ENCODE measurements around the gene GPR31.

GPR31 gene

DNA sequence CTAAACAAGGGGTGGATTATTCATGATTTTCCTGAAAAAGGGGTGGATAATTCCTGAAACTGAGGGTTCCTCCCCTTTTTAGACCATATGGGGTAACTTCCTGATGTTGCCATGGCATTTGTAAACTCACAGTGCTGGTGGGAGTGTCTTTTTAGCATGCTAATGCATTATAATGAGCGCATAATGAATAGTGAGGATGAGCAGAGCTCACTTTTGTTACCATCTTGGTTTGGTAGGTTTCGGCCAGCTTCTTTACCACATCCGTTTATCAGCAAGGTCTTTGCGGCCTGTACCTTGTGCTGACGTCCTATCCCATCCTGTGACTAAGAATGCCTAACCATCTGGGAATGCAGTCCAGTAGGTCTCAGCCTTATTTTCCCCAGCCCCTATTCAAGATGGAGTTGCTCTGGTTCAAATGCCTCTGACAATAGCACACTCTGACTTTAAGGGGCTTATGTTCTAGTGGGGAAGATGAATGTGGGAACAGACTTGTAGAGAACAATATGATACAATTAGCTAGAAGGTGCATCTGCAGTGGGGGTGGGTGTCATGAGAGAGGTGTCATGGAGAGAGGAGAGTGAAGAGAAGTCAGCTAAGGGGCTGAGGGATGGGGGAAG lies 4.2 kb upstream of the GPR31 start:
- TF ChIP-seq, protein P1, sequence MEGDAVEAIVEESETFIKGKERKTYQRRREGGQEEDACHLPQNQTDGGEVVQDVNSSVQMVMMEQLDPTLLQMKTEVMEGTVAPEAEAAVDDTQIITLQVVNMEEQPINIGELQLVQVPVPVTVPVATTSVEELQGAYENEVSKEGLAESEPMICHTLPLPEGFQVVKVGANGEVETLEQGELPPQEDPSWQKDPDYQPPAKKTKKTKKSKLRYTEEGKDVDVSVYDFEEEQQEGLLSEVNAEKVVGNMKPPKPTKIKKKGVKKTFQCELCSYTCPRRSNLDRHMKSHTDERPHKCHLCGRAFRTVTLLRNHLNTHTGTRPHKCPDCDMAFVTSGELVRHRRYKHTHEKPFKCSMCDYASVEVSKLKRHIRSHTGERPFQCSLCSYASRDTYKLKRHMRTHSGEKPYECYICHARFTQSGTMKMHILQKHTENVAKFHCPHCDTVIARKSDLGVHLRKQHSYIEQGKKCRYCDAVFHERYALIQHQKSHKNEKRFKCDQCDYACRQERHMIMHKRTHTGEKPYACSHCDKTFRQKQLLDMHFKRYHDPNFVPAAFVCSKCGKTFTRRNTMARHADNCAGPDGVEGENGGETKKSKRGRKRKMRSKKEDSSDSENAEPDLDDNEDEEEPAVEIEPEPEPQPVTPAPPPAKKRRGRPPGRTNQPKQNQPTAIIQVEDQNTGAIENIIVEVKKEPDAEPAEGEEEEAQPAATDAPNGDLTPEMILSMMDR (IDR thresholded peaks at IDR 0.05; ENCODE audit: low read depth, low read length, missing control alignments): no peak
- no peak for DNase-seq (ENCODE audit: low read depth)
- no peak overlapping the region for H3K4me3 ChIP-seq (ENCODE audit: low read depth, low read length)

DNA sequence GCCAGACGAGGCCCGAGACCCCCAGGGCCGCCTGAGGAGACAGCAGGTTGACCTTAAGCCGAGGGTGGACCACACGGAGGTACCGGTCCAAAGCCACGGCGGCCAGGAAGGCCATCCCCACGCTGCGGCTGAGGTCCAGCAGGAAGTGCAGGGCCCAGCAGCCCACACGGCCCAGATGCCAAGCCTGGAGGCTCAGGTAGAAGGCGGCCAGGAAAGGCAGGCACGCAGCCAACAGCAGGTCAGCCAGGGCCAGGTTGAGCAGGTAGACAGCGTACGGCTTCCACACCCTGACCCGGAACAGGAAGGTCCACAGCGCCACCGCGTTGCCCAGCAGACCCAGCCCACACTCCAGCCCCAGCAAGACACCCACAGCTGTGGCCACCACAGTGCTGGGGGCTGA lies 366 bp downstream of the GPR31 start:
- no peak for DNase-seq (ENCODE audit: low read depth)
- H3K4me3 ChIP-seq (ENCODE audit: low read depth, low read length): no peak overlapping the region
- TF ChIP-seq, protein P1 (IDR thresholded peaks at IDR 0.05; ENCODE audit: low read depth, low read length, missing control alignments): no peak

DNA sequence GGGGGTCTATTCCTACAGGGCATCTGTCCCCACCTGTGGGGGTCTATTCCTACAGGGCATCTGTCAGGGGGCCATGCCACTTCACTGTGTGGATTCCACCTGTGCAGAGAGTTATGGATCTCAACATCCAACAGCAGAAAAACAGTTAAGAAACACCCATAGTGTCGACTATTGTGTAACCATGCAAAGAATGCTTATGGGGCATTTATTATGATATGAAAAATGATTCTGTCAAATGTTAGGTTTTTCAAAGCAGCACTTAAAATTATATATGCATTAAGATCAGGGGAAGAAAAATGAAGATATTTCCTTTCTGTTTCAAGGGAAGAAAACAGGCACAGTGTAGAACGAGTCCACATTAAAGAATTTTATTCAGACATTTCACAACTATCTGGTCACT lies 2.9 kb downstream of the GPR31 start:
- no peak for DNase-seq (ENCODE audit: low read depth)
- TF ChIP-seq, protein P1 (IDR thresholded peaks at IDR 0.05; ENCODE audit: low read depth, low read length, missing control alignments): no peak
- no peak overlapping the region for H3K4me3 ChIP-seq (ENCODE audit: low read depth, low read length)

DNA sequence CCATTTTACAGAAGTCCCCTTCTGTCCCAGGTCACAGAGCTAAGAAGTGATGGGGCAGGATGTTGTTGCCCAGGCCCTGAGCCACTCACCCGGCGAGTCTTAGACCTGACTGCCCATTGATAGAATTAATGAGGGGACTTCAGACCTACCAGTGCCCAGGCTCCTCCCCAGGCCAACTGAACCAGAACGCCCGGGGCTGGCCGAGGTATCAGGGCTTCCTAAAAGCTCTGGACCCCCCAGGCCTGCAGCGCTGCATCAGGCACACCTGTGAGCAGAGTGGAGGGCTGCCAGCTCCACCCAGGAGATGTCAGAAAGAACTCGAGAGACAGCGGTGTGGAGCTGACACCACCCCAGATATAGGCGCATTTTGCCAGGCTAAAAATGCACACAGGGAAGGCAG lies 3.5 kb downstream of the GPR31 start:
- TF ChIP-seq, protein P1 (IDR thresholded peaks at IDR 0.05; ENCODE audit: low read depth, low read length, missing control alignments): no peak
- no peak for DNase-seq (ENCODE audit: low read depth)

DNA sequence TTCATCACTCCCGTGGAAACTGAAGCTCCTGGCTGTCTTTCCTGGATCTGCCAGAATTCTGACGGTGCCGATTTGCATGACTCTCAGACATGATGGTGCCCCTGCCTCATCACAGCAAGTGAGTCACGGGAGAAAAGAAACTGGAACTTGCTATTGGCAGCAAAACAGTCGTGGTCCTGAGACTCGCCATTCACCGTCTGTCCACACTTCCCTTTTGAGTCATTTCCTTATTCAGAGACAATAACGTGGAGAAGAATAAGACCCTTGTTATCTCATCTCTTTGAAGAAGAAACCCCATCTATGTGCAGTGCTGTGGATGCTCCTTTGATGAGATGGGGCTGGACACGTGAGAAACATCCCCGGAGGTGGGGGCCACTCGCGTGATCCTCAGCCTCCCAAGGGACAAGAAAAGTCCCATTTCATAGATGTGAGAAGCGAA lies 4.2 kb downstream of the GPR31 start:
- peak; percentile 60 for DNase-seq (ENCODE audit: low read depth)
- H3K4me3 ChIP-seq (ENCODE audit: low read depth, low read length): peak overlapping the region; percentile 42
- TF ChIP-seq, protein P1 (IDR thresholded peaks at IDR 0.05; ENCODE audit: low read depth, low read length, missing control alignments): no peak

More for the DNA sequence above, 3.5 kb downstream of the GPR31 start:
- H3K4me3 ChIP-seq (ENCODE audit: low read depth, low read length): no peak overlapping the region

DNA sequence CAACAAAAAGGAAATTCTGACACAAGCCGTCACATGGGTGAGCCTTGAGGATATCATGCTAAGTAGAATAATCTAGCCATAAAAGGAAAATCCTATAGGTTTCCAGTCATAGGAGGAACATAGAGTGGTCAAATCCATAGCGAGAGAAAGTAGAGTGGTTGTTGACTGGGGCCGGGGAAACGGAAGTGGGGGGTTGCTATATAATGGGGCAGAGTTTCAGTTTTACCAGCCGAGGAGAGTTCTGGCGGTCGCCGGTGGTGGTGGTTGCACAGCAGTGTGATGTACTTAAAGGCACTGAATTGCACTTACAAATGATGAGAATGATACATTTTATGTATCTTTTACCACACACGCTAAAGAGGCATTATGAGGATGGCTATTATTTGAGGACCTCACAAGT lies 4.9 kb downstream of the GPR31 start:
- peak overlapping the region; percentile 42 for H3K4me3 ChIP-seq (ENCODE audit: low read depth, low read length)
- peak; percentile 53 for DNase-seq (ENCODE audit: low read depth)
- TF ChIP-seq, protein P1 (IDR thresholded peaks at IDR 0.05; ENCODE audit: low read depth, low read length, missing control alignments): no peak

DNA sequence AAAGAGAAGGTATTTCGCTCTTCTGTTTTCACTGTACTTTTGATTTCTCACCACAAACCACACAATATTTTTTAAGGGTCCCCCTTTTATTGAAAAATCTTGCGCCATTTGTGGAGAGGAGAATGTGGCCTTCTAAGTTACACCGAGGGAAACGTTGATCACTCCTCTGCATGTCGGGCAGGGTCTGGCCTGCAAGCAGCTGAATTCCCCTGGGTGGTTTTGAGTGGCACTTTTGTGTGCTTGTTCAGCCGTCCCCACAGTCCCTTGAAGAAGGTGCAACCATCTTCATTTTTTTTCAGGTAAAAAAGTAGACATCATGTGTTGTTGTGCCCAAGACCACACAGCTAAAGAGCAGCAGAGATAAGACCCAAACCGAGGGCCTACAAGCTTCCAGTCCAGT lies 6.1 kb downstream of the GPR31 start:
- TF ChIP-seq, protein P1 (IDR thresholded peaks at IDR 0.05; ENCODE audit: low read depth, low read length, missing control alignments): no peak
- peak overlapping the region; percentile 13; the same call in 1 of the 2 replicates for H3K4me3 ChIP-seq (ENCODE audit: low read depth, low read length)
- no peak for DNase-seq (ENCODE audit: low read depth)

Data from GM12864 (cell line).